Cardiac atrium fibroblast (primary cell): ENCODE measurements around the gene ACP5. TPM values are rescaled to one million over a fixed set of nuclear protein-coding genes. Genes with fewer than 3 reads are reported as not detected.

Experiments used
- total RNA-seq: library from RNA; depleted of rRNA; stranded (reverse); fragments of >200 nt; gene quantifications from 2 replicates; pipeline ENCODE4 v1.2.3, GENCODE V29; 2015

Gene ACP5
- total RNA-seq = 1.3 TPM in 1 of 2 replicates, not detected in the other

DNA sequence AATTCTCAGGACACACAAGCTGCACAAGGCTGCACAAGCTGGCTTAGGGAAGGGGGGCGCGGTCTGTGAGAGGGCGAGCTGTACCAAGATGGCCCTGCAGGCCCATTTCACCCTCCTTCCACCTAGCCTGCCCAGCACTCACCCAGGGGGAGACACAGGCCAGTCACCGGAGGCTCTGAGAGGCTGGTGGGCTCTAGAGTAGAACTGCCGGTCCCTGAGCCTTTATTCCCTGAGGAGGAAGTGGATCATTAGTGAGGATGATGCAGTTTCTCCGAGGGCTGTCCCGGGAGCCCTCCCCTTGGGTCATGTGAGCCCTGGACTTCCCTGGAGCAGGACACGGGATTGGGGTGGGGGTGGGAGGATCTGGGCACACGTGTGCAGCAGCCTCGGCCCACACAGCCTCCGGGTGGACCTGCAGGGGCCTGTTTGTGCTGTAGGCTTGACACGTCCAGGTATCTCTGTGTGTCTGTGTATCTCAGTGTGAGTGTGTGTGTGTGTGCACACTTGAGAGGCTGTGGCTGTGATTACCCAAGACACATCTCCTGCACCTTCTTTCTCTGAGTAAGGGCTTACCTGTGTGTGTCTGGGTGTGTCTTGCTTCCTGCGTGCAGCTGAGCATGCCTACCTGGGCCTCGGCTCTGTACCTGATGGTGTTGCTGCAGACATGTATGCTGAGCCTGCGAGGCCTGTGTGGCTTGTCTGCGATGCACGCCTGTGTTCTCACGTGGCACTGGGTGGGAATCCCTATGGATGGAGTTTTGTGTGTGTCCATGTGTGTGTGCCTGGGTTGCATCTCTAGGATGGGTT, at the start of gene ACP5:
TSS of gene ACP5 (minus strand) at position 195 of the 807 bp plus-strand sequence. CDS start 328 bp downstream, outside the sequence.

DNA sequence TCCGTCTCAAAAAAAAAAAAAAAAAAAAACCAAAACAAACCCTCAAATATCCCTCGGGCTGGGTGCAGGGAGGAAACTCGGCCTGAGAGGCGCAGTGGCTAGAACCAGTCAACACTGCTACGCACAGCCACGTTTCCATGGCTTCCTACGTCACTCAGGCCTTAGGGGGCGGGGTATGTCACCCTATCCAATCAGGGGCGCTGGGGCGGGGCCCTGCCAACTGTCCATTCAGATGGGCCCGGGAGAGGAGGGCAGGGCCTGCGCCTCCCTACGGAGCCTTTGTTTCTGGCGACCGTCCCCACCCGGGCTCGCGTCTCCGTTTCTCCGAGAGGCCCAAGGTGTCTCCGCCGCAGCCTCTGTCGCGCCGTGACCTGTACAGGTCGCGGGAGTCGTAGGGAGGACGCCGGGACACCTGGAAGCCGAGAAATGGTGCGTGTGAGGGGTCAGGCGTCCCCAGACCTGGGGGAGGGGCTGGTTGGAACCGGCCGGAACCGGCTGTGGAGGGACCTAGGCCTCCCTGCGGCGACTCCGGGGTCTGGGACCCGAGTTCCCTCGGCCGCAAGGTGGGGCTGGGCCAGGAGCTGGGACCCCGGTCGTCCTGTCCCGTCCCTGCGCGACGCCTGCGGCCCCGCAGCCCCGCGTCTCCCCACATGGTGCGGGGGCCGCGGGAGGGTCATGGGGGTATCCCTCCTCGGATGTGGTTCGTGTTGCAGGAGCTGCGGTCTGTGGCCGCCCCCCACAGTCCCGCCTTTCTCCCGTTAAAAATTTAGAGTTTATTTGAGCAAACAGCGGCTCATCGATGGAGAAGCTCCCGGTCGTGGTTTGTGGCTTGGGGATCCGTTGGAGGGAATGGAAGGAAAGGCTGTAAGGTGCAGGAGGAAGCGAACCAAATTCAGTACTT, 20.0 kb upstream of the ACP5 start, which contains the start of gene ZNF627:
TSS of gene ZNF627 (plus strand) at position 282 of the 901 bp plus-strand sequence. CDS start at position 427, 145 bp downstream.

DNA sequence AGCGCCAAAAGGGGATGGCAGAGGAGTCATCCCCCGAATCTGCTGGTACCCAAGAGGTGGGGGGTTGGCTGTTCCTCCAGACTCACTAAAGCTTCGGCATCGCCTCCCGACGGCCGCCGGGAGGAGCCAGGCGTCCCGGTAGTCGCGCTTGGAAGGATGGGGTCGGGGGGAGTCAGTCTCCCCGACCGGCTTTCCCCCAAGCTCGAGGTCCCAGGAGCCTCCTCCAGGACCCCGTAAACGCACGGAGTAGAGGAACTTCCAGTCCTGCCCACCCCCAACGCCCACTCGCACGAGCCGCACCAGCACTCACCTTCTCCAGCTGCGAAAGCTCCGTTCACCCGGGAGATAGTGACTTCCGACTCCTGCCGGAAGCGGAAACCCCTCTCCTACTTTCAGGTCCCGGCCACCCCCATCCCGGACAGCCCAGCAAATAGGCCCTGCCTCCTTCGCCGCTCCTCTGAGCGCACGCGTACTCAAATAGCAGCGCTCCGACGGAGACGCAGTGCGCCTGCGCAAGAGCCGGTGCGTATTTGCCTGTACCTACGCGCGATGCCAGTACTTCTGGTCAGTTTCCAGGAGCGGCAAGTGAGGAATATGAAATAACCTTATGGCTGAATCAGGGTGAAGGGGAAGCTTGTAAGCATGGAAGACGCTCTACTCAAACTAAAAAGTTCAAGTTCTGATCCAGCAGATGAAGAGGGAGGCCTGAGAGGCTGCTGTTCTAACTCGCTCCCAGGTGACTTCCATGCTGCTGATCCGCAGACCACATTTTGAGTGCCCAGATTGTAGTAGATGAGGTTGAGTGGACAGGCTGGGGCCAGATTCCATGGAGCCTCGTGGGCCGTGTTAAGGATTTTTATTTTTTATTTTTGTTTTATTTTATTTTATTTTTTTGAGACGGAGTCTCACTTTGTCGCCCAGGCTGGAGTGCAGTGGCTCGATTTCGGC, 18.3 kb downstream of the ACP5 start, which contains the start of gene ELOF1:
TSS of gene ELOF1 (minus strand) at position 350 of the 948 bp plus-strand sequence. CDS start 4,883 bp downstream, outside the sequence.

DNA sequence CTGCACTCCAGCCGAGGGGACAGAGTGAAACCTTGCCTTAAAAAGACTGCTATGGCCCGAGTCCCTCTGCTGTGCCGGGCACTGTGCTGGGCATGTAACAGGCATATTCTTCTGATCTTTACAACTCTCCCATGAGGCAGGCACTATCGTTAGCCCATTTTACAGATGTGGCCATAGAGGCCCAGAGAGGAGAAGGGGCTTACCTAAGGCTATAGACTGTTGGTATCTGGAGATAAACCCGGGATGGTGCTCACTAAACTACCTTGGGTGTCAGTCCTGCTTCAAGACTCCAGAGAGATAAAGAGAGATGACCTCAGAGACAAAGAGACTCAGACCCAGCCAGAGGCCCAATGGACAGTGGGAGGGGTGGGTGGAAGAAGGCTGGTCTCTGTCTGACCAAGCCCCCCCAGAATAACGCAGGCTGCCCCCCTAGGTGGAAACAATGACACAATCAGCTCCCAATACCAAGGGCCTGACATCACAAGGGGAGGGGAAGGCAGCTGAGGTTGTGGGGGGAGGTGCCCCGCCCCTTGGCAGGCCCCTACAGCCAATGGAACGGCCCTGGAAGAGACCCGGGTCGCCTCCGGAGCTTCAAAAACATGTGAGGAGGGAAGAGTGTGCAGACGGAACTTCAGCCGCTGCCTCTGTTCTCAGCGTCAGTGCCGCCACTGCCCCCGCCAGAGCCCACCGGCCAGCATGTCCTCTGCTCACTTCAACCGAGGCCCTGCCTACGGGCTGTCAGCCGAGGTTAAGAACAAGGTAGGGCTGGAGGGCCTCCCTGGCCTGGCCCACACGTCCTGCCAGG, 39.0 kb downstream of the ACP5 start, which contains the start of gene CNN1:
TSS of gene CNN1 (plus strand) at position 620 of the 805 bp plus-strand sequence. CDS start at position 697, 77 bp downstream.

DNA sequence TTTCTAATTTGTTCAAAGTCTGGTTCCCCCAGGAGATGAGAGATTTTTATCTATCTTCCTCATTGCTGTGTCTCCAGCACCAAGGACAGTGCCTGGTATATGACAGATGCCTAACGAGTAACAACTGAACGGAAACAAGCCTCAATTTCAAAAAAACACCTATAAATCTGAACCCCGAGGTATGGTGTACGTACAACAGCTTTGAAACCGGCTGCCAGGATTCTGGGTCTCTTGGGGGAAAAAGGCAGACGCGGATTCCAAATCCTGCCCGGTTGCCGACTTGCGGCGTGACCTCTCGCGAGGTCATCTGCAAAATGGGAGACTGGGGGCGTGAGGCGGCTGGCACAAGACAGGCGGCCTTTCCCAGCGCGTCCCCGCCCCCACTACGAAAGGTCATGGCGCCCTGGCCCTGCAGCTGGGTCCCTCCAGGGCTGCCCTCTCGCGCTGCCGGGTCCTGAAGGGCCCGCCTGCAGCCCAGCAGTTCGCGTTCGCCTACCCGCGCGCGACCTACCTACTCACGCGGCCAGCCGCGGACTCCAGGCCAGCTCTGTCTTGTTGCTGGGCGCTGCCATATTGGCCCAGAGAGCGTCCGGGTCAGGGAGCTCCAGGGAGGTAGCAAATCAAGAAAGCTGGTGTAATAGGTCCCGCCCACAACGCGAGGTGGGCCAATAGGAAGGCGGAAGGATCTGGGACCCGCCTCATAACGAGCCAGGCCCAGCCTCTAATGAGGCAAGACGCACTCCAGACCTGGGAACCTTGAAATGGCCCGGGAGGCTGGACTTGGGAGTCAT, 48.7 kb downstream of the ACP5 start, which contains the start of gene ECSIT:
TSS of gene ECSIT (minus strand) at position 584 of the 791 bp plus-strand sequence. CDS start 9,964 bp downstream, outside the sequence.

Other genes starting within 250 kb of the ACP5 start
- gene RAB3D, start 238.0 kb downstream of the ACP5 start, total RNA-seq = 16.4 and 25.6 TPM in 2 replicates
- 105 and 189 TPM in 2 replicates for gene TMEM205, start 231.4 kb downstream of the ACP5 start, total RNA-seq
- gene CCDC159, start 231.1 kb downstream of the ACP5 start, total RNA-seq = 7.6 and 8.1 TPM in 2 replicates
- gene PLPPR2, start 222.2 kb downstream of the ACP5 start, total RNA-seq = 54.5 and 59.3 TPM in 2 replicates
- gene SWSAP1, start 203.0 kb downstream of the ACP5 start, total RNA-seq = 0.18 and 1.3 TPM in 2 replicates
- 11.4 and 11.5 TPM in 2 replicates for gene EPOR, start 193.3 kb downstream of the ACP5 start, total RNA-seq
- gene RGL3, start 158.3 kb downstream of the ACP5 start, total RNA-seq = 6.0 and 7.2 TPM in 2 replicates
- gene ODAD3, start 142.5 kb downstream of the ACP5 start, total RNA-seq = 0.65 TPM in 1 of 2 replicates, not detected in the other
- 247 and 249 TPM in 2 replicates for gene PRKCSH, start 142.0 kb downstream of the ACP5 start, total RNA-seq
- gene ELAVL3, start 96.6 kb downstream of the ACP5 start, total RNA-seq = not detected in 2 replicates
- gene ZNF653, start 71.8 kb downstream of the ACP5 start, total RNA-seq = 3.1 and 14.4 TPM in 2 replicates
- 27.4 and 33.5 TPM in 2 replicates for gene ECSIT, start 48.5 kb downstream of the ACP5 start, total RNA-seq
- 3.2 and 3.6 TPM in 2 replicates for gene CNN1, start 38.8 kb downstream of the ACP5 start, total RNA-seq
- gene ELOF1, start 18.4 kb downstream of the ACP5 start, total RNA-seq = 34.5 and 34.7 TPM in 2 replicates
- gene ZNF627, start 19.8 kb upstream of the ACP5 start, total RNA-seq = 8.7 and 10.7 TPM in 2 replicates
- gene ZNF823, start 161.3 kb upstream of the ACP5 start, total RNA-seq = 2.7 and 5.2 TPM in 2 replicates
- gene ZNF441, start 189.4 kb upstream of the ACP5 start, total RNA-seq = 2.3 and 2.9 TPM in 2 replicates
- gene ZNF491, start 220.9 kb upstream of the ACP5 start, total RNA-seq = 0.97 and 1.1 TPM in 2 replicates
- gene ZNF440, start 236.6 kb upstream of the ACP5 start, total RNA-seq = 4.9 and 7.3 TPM in 2 replicates